HL-60 (cell line): ENCODE results near the gene C12orf56.

ENCODE experiments used
- GABPA ChIP-seq: IDR thresholded peaks from 2 replicates; pipeline ENCODE4 v1.6.1; 2012; ENCODE audit warnings: low read depth
- POLR2AphosphoS5 ChIP-seq: IDR thresholded peaks from 2 replicates; pipeline ENCODE4 v1.6.1; 2012; ENCODE audit warnings: low read depth
- SPI1 ChIP-seq: IDR thresholded peaks from 2 replicates; pipeline ENCODE4 v1.6.1; 2012; ENCODE audit warnings: low read depth, mild to moderate bottlenecking, borderline replicate concordance
- TF ChIP-seq, protein P1 (sequence below): IDR thresholded peaks from one replicate; pipeline ENCODE4 v1.5.1; 2011; ENCODE audit warnings: low read length, control low read depth, inconsistent platforms; ENCODE audit not compliant: insufficient read depth

DNA sequence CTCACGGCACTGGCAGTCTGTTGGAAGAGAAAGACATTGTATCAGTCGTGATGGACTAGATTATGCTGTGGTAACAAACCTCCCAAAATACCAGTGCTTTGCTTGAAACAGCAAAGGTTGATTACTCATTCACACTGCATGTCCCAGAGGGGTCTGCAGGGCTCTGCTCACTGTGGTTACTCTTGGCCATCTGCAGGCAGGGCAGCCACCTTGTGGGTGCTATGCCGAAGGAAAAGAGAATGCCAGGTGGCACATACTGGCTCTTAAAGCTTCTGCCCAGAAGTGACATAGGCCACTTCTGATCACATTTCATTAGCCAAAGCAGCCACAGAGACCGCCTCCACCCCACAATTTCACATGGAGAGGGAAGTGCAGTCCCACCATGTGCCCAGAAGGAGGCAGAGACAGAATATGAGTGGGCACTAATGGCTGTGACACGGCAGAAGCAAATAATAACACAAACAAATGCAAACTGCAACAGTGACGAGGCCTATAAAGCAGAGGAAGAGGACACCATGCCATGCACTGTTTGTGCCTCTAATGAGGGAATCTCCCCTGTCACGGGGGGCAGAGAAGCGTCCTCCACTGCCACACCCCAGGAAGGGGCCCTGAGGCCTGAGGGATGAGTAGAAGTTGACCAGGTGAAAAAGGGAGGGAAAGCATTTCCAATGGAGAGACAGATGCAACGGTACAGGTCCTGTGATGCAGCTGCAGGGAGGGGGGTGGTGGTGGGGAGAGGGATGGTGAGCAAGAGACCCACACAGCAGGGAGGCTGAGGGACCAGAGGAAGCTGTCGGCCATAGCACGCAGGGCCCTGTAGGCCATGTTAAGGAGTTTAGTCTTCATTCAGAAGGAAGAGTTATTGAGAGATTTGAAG, 116.8 kb downstream of the C12orf56 start:
- TF ChIP-seq, protein P1, sequence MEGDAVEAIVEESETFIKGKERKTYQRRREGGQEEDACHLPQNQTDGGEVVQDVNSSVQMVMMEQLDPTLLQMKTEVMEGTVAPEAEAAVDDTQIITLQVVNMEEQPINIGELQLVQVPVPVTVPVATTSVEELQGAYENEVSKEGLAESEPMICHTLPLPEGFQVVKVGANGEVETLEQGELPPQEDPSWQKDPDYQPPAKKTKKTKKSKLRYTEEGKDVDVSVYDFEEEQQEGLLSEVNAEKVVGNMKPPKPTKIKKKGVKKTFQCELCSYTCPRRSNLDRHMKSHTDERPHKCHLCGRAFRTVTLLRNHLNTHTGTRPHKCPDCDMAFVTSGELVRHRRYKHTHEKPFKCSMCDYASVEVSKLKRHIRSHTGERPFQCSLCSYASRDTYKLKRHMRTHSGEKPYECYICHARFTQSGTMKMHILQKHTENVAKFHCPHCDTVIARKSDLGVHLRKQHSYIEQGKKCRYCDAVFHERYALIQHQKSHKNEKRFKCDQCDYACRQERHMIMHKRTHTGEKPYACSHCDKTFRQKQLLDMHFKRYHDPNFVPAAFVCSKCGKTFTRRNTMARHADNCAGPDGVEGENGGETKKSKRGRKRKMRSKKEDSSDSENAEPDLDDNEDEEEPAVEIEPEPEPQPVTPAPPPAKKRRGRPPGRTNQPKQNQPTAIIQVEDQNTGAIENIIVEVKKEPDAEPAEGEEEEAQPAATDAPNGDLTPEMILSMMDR, result no peak
- TF ChIP-seq POLR2AphosphoS5 (no peak), SPI1 (peak; percentile 66; the same call in 1 of the 2 replicates), GABPA (no peak)
